NCI-H446 treated with DMSO at 0.1 percent for 48 hours (cell line): ENCODE results near the gene ARID1B.

ENCODE experiments used
- DNase-seq: peaks from one replicate; lab custom pipeline; 2025; lab: John Stamatoyannopoulos, UW

Gene ARID1B

DNA sequence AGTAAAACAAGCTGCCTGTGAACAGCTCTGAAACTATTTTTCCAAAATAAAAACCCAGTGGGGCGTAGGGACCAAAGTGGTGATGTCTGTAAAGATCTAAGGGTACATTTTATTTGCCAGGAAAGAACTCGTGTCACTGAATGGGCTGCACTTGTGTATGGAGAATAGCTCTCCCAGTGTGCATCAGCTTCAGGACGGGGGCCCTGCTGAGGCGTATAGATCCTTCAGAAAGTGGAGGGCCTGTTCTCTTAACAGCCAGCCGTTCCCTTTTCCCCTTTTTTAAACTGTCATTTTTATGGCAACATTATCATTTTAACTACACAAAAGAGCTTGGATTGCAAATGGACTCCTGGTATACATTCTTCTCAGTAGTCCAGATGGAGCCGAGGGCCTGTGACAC, 408.8 kb downstream of the ARID1B start:
- DNase-seq = no peak

DNA sequence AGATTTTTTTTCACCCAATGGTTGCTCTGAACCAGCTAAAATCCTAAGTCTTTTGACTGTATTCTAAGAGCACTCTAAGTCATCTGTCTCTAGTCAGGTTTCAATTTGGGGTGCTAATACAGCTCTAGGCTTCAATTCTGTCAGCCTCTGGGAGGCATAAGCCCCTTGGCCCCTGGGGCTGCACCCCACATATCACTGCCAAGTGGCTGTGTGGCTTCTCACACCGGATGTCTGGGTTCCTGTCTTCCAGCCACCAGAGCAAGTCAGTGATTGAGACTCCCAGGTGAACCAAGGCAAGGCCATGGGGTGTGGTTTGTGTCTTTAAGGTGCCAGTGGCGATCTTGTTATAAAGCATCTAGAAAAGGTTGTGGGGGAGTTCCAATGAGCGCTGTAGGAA, 409.6 kb downstream of the ARID1B start:
- no peak for DNase-seq

DNA sequence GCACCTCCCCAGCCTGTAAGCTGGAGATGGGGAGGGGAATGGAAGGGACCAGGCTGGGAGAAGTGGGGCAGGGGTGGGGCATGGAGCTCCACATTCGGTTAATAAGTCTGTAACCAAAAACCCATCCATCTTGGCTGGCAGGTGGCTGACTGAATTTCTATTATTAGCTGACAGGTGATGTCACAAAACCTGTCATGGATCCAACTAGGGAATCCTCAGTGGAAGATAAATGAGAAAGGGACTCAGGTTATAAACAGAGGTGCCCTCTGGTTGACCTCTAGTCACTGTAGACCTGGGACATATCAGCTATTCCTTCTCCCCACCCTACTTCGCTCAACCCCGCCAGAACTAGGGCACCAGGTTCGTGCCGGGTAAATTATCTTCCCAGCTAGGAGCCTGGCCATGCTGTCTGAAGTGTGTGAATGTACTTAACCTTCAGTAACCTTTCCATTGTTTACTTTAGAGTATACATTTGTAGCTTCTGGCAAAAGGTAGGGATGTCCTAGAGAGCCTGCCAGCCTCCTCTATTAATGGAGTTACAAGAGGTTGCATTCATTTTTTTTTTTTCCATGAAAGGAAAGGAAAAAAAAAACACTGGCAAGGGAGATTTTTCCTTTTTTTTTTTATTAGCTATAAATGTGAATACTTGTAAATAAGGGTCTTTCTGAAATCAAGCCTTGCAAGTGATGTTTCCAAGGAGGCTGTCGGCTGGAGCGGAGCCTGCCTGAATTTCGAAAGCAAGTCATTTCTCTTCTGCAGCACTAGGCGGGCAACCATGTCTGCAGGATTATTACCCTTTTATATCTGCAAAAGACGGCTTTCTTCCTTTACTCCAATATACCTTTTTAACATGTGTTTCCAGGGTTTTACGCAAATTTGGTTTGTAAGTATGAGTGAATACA, 410.3 kb downstream of the ARID1B start:
- DNase-seq = peak; percentile 14

DNA sequence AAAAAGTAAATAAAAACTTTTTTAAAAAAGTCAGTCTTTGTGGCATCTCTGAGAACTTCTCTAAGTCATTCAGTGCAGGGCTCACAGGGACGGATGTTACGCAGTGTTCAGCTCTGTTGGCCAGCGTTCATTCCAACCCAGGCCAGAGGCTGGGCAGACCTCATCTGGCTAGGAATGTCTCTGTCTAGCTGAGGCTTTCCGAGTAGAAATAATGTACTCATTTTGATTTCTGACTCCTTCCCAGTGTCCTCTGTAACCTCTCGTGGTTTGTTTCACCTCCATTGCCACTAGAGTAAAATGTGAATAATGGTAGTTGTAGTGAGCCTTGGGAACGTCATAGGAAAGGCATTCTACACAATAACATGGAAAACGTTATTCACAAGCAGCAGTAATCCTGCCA, 411.0 kb downstream of the ARID1B start:
- DNase-seq = no peak

DNA sequence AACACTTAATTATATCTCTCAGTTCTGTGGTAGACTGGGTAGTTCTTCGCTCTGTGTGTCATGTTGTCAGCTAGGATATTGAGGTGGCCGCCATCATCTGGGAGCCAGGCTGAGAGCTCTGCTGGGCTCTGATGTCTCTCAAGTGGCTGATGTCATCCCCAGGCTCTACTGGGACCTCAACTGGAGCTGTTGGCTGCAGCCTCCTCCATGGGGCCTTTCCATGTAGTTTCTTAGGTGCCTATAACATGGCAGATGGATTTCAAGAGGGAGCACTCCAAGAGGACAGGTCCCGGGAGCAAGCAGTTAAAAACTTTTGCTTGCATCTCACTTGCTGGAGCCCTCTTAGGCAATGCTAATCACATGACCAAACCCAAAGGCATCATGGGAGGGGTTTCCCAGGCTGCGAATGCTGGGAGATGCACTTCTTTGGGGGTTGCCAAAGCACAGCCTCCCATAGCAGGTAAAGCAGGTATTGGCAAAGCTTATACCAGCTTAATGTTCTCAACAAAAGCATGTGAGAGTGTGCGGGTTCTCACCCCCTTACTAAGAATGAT, 416.3 kb downstream of the ARID1B start:
- DNase-seq = no peak

DNA sequence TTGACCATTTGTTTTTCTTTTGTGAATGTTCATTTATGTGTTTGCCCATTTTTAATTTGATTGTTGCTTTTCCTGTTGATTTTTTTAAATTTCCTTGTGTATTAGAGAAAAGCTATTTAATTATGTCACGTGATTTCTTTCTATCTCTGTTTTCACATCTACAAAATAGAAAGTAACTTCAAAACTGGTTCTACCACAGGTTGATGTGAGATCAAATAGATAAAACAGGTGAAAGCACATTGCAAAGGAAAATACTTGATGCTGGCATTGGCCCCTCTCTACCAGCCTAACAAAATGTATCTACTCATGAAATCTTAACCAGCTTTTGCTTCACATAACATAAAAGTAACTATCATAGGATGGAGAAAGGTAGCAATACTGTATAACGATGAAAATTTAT, 416.9 kb downstream of the ARID1B start:
- no peak for DNase-seq

DNA sequence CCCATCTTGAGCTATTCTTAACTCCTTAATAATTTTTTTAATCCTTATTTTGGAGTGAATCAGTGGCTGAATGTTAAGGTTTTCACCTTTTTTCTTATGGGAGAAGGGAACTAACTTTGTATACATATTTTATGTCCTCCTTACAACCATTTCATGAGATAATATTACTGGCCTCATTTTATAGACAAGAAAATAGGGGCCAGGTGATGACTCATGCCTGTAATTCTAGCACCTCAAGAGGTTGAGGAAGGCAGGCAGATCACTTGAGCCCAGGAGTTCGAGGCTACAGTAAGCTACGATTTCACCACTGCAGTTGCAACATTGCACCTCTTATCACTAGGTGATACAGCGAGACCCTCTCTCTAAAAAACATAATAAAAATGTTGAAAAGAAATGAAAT, 417.5 kb downstream of the ARID1B start:
- DNase-seq = no peak

DNA sequence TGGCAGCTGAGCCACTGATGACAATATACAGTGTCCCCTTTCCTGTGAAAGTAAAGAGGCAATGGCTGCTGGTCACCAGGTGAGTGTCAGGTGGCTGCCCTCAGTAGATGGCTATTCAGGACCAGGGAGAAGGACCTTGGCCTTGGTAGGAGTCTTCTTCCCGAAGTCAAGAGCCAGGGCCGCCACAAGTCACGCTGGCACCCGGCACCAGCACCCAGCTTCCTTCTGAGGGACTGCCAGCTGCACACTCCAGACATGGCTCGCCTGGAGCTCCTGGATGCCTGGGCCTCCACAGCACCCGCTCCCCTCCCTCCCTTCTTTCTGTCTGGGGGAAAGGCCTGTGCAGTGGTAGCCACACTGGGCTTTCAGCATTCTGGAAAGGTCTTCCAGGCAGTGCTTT, 419.2 kb downstream of the ARID1B start:
- no peak for DNase-seq

DNA sequence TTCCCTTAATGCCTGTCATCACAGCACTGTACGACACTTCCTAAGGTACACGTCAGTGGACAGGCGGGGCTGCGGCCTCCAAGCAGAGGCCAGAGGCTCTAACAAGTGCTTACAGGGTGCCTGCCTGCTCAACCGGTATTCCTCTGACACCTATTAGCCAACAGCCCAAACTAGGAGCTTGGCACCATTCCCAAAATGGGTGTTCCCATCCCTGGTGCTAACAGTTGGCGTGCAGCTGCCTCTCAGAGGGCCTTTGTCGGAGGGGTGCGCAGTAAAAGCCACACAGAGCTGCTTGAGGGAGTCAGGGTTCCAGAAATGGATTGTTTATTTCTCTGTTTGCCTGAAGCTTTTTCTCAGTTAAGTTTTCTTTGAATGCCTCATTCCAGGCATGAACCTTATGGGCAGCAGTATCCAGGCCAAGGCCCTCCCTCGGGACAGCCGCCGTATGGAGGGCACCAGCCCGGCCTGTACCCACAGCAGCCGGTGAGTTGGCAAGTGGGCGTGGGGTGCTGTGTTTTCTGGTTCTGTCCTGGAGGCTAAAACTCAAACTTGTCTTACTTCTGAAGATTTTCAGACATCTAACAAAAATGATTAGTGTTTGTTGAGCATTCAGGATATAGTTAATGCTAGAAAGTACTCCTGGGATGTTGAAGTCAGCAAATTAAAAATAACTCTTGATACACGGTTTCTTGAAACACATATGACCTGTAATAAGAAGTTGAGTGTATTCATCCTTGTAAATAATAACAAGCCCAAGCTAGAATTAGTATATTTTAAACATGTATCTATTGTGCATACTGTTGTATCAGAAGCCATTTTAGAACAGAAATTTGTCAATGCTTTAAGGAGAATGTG, 421.5 kb downstream of the ARID1B start:
- DNase-seq = peak; percentile 61

DNA sequence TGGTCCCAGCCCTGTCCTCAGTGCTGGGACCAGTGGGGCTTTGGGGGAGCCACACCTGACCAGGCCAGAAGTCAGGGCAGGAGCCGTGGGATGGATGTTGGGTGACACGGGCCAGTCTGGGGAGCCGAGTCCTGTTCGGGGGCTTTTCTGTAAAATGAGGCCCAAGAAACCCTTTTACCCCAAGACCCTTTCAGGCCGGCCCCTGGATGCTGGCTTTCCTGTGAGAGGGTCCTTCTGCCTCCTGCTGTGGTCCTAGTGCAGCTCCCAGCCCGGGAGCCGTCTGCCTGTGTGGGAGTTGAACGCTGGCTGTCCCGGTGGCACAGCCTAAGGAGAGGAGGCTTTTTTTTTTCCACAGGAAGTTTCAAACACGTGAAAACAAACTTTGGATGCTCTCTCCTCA, 422.9 kb downstream of the ARID1B start:
- DNase-seq = no peak

DNA sequence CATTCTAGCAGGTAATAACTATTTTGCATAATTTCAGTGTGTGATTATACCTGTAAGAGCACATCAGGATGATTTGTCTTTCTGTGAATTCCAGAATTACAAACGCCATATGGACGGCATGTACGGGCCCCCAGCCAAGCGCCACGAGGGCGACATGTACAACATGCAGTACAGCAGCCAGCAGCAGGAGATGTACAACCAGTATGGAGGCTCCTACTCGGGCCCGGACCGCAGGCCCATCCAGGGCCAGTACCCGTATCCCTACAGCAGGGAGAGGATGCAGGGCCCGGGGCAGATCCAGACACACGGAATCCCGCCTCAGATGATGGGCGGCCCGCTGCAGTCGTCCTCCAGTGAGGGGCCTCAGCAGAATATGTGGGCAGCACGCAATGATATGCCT, 423.4 kb downstream of the ARID1B start:
- no peak for DNase-seq

DNA sequence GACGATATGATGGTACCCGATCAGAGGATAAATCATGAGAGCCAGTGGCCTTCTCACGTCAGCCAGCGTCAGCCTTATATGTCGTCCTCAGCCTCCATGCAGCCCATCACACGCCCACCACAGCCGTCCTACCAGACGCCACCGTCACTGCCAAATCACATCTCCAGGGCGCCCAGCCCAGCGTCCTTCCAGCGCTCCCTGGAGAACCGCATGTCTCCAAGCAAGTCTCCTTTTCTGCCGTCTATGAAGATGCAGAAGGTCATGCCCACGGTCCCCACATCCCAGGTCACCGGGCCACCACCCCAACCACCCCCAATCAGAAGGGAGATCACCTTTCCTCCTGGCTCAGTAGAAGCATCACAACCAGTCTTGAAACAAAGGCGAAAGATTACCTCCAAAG, 423.9 kb downstream of the ARID1B start:
- no peak for DNase-seq

DNA sequence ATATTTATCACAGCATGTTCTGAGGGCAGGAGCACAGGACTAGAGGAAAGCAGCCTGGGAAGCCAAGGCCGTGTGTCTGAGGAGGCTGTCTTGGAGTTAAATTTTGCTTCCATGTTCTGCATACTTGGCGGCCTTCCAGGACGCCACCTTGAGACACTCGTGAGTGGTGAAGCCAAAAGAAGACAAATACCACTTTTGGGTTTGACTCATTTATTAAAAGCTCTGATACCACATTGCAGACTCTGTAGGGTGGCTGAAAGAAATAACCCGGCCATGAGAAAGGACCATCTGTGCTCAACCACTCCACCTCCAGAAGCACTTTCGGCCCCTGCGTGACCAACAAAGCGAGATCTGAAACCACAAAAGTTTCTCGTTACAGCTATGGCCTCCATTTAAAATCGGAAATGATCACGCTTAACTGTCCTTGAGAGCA, 426.1 kb downstream of the ARID1B start:
- DNase-seq = peak; percentile 33

DNA sequence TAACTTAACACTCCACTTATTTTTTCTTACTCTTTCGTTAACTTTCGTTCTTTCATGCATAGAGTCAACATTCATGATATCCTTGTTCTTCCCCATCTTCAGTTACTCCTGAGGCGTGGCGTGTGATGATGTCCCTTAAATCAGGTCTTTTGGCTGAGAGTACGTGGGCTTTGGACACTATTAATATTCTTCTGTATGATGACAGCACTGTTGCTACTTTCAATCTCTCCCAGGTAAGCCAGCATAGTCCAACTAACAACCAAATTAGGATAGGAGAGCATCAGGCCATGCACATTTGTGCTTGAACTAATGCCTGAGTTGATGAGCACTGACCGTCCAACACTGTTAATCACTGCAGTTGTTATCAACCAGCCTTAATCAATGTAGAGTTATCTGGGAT, 426.6 kb downstream of the ARID1B start:
- DNase-seq = no peak

DNA sequence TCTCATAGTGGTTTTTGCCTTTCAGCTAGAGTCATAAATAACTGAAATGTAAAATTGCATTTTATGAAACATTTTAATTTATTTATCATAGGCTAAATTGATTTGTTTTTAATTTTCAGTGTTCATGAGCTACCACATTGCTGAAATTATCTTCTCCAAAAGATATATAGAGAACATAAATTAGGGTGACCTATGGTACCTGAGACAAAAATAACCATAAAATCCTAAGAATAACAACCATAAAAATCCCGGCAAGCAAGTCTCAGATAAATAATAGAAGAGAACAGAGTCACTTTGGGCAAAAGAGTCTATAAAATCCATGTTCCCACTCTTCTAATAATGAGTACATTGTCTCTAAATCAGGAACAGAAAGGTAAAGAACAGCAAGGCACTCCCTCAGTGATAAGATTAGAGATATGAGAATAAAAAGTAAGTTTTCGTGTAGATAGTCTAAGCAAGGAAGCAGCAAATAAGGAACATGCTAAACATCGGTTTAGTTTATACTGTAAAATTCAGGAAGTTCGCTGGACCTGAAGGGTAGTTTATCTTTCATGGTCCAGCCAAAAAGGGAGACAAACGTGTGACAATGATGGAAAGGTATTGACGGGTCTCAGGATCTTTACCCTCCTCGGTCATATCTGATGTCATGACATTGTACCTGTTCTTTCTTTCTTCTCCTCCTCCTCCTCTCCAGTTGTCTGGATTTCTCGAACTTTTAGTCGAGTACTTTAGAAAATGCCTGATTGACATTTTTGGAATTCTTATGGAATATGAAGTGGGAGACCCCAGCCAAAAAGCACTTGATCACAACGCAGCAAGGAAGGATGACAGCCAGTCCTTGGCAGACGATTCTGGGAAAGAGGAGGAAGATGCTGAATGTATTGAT, 428.5 kb downstream of the ARID1B start:
- DNase-seq = no peak

DNA sequence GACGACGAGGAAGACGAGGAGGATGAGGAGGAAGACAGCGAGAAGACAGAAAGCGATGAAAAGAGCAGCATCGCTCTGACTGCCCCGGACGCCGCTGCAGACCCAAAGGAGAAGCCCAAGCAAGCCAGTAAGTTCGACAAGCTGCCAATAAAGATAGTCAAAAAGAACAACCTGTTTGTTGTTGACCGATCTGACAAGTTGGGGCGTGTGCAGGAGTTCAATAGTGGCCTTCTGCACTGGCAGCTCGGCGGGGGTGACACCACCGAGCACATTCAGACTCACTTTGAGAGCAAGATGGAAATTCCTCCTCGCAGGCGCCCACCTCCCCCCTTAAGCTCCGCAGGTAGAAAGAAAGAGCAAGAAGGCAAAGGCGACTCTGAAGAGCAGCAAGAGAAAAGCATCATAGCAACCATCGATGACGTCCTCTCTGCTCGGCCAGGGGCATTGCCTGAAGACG, 429.2 kb downstream of the ARID1B start:
- no peak for DNase-seq

DNA sequence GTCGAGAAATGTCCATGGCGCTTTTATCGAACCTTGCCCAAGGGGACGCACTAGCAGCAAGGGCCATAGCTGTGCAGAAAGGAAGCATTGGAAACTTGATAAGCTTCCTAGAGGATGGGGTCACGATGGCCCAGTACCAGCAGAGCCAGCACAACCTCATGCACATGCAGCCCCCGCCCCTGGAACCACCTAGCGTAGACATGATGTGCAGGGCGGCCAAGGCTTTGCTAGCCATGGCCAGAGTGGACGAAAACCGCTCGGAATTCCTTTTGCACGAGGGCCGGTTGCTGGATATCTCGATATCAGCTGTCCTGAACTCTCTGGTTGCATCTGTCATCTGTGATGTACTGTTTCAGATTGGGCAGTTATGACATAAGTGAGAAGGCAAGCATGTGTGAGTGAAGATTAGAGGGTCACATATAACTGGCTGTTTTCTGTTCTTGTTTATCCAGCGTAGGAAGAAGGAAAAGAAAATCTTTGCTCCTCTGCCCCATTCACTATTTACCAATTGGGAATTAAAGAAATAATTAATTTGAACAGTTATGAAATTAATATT, 430.4 kb downstream of the ARID1B start:
- DNase-seq = no peak

DNA sequence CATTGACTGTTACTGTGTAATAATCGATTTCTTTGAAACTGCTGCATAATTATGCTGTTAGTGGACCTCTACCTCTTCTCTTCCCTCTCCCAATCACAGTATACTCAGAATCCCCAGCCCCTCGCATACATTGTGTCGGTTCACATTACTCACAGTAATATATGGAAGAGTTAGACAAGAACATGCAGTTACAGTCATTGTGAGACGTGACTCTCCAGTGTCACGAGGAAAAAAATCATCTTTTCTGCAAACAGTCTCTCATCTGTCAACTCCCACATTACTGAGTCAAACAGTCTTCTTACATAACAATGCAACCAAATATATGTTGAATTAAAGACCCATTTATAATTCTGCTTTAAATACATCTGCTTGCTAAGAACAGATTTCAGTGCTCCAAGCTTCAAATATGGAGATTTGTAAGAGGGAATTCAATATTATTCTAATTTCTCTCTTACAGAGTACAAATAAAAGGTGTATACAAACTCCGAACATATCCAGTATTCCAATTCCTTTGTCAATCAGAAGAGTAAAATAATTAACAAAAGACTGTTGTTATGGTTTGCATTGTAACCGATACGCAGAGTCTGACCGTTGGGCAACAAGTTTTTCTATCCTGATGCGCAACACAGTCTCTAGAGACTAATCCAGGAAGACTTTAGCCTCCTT, 432.8 kb downstream of the ARID1B start:
- DNase-seq = no peak

DNA sequence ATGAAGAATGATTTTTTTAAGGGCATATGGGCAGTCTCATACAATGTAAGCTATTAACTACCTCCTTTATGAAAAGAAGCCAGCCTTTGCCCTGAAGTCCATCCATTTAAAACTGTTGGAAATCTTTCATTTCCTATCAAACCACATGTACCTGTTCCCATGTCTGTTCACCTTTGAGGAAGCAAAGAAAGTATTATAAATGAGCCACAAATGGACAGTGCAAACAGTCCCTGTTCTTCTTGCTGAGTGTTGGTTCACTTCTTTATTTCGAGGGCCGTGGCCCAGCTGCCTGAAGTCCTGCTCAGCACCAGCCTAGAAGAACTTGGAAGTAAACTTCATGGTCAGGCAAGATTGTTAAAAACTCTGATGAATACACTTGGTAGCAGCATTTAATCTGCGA, 433.8 kb downstream of the ARID1B start:
- no peak for DNase-seq

DNA sequence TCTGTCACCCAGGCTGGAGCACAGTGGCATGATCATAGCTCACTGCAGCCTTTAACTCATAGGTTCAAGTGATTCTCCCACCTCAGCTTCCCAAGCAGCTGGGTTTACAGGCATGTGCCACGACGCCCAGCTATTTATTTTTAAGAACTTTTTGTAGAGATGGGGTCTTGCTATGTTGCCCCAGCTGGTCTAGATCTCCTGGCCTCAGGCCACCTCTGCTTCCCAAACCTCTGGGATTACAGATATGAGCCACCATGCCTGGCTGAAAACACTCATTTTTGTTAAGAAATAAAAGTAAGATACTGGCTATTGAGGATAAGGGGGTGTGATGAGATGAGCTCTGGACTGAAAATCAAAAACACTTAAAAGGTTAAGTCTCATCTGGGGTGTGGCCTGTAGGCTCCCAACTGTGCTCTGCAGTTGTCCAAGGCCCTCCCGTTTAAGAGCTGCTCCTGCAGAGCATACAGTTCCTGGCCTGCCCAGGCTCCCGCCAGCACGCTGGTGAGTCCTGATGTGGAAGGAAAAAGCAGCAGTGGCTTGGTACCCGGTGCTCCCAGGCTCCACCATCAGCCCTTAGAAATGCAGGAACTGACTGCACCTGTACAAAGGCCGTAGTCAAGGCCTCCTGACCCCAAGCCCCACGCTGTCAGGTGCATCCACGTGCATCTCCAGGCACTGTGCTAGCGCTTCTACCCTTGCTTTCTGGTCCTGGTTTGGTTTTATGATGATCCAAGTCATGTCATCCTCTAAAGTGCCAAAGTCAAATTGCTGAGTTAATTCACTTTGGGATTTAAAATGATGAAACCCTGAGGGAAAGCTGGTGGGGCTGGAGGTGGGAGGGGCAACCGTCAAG, 434.7 kb downstream of the ARID1B start:
- DNase-seq = no peak
